ENCODE data around the gene CYP2E1.
"Not testable (repeated sequence)": the region's sequence is repeated elsewhere in the genome, so short reads cannot be mapped to it uniquely, and the experiment has no call there.

Gene CYP2E1

GRCh38 chr10:133537546-133538545, 10.7 kb downstream of the CYP2E1 start:
- no peak for DNase-seq (ENCODE audit: low spot score)
- H3K27ac ChIP-seq = no peak overlapping the region
- TF ChIP-seq CTCF (IDR thresholded peaks at IDR 0.05) = no peak
- H3K4me3 ChIP-seq = no peak overlapping the region

GRCh38 chr10:133541441-133541975, 14.3 kb downstream of the CYP2E1 start:
- not testable (repeated sequence) for H3K4me3 ChIP-seq; H3K27ac ChIP-seq; DNase-seq (ENCODE audit: low spot score)

- no peak for TF ChIP-seq CTCF (IDR thresholded peaks at IDR 0.05)
- H3K4me3 ChIP-seq = no peak overlapping the region
Observed at GRCh38 chr10:133544506-133544905, 17.3 kb downstream of the CYP2E1 start.

GRCh38 chr10:133554600-133554999, 27.4 kb downstream of the CYP2E1 start:
- Histone ChIP-seq H3K4me3 (no peak overlapping the region), H3K27ac (no peak overlapping the region)
- no peak for TF ChIP-seq CTCF (IDR thresholded peaks at IDR 0.05)
- DNase-seq (ENCODE audit: low spot score) = no peak

More at GRCh38 chr10:133544506-133544905, 17.3 kb downstream of the CYP2E1 start:
- H3K27ac ChIP-seq = no peak overlapping the region
- no peak for DNase-seq (ENCODE audit: low spot score)

- Histone ChIP-seq H3K4me3 (no peak overlapping the region), H3K27ac (no peak overlapping the region)
- DNase-seq (ENCODE audit: low spot score) = no peak
- no peak for TF ChIP-seq CTCF (IDR thresholded peaks at IDR 0.05)
Observed at GRCh38 chr10:133555521-133555920, 28.4 kb downstream of the CYP2E1 start.

GRCh38 chr10:133557381-133557780, 30.2 kb downstream of the CYP2E1 start:
- Histone ChIP-seq H3K27ac (no peak overlapping the region), H3K4me3 (no peak overlapping the region)
- no peak for DNase-seq (ENCODE audit: low spot score)
- no peak for TF ChIP-seq CTCF (IDR thresholded peaks at IDR 0.05)

- DNase-seq (ENCODE audit: low spot score) = no peak
- no peak for TF ChIP-seq CTCF (IDR thresholded peaks at IDR 0.05)
- H3K4me3 ChIP-seq = no peak overlapping the region
- H3K27ac ChIP-seq = no peak overlapping the region
Observed at GRCh38 chr10:133559216-133559615, 32.1 kb downstream of the CYP2E1 start.

All from coronary artery (tissue), 2 donors.